HFFc6 (cell line): ENCODE measurements around the gene PLA2G4E. TPM values are rescaled to one million over a fixed set of nuclear protein-coding genes. Genes with fewer than 3 reads are reported as not detected.

Experiments used
- DNase-seq: peaks from one replicate; pipeline ENCODE4 v3.0.0-alpha.2; 2018
- H3K27ac Mint-ChIP-seq: 2 replicates; pipeline ENCODE4 v1.8.0; 2020; ENCODE audit warnings: mild to moderate bottlenecking, mixed read lengths
- H3K27me3 Mint-ChIP-seq: 2 replicates; pipeline ENCODE4 v1.8.0; 2021; ENCODE audit warnings: mild to moderate bottlenecking, moderate library complexity, mixed read lengths; ENCODE audit not compliant: insufficient read depth
- H3K36me3 Mint-ChIP-seq: 2 replicates; pipeline ENCODE4 v1.8.0; 2021; ENCODE audit warnings: low read depth, mixed read lengths
- H3K4me1 Mint-ChIP-seq: 2 replicates; pipeline ENCODE4 v1.8.0; 2020; ENCODE audit warnings: low read depth, mixed read lengths
- H3K4me3 Mint-ChIP-seq: 2 replicates; pipeline ENCODE4 v1.8.0; 2020; ENCODE audit warnings: mild to moderate bottlenecking, moderate library complexity, mixed read lengths
- H3K9me3 Mint-ChIP-seq: 2 replicates; pipeline ENCODE4 v1.8.0; 2020; ENCODE audit warnings: mild to moderate bottlenecking, mixed read lengths
- total RNA-seq, 6 experiments: library from RNA; stranded (reverse); fragmentation: NEBNext Ultra II Directional; extraction: Animal tissue kit (Norgen Biotek cat#: 25700); gene quantifications; 2 replicates in 1 of 6; 3 replicates in 5 of 6; pipeline ENCODE4 v1.2.3, GENCODE V29; 2021
- TF ChIP-seq, protein P1 (sequence below): fragments of 200-600 bp; sonication (generic); IDR thresholded peaks from 2 replicates; pipeline ENCODE4 v1.5.0; 2021; ENCODE audit warnings: antibody characterized with exemption, mild to moderate bottlenecking

PLA2G4E gene
- total RNA-seq, 6 experiments from 2014 or later: not detected

GRCh38 chr15:42050484-42051255 is 29.8 kb upstream of the PLA2G4E start:
- TF ChIP-seq, protein P1, sequence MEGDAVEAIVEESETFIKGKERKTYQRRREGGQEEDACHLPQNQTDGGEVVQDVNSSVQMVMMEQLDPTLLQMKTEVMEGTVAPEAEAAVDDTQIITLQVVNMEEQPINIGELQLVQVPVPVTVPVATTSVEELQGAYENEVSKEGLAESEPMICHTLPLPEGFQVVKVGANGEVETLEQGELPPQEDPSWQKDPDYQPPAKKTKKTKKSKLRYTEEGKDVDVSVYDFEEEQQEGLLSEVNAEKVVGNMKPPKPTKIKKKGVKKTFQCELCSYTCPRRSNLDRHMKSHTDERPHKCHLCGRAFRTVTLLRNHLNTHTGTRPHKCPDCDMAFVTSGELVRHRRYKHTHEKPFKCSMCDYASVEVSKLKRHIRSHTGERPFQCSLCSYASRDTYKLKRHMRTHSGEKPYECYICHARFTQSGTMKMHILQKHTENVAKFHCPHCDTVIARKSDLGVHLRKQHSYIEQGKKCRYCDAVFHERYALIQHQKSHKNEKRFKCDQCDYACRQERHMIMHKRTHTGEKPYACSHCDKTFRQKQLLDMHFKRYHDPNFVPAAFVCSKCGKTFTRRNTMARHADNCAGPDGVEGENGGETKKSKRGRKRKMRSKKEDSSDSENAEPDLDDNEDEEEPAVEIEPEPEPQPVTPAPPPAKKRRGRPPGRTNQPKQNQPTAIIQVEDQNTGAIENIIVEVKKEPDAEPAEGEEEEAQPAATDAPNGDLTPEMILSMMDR: no peak

DNA sequence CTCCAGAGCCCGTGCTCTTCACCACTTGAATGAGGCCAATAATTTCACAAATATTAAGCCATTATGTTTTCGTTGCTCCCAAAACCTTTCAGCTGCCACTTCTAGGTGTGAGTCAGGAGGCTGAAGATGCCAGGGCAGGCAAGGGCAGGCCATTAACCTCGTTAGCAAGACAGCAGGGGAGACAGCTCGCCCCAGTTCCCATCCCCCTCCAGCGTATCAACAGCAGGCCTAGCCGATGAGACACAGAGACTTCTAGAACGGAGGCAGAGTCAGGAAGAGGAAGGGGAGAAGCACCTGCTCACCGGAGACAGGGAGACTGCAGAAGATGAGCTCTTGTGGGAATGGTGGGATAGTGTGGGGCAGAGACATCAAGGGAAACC is 28.0 kb upstream of the PLA2G4E start:
- TF ChIP-seq, protein P1: no peak
- no peaks in the 10 kb centered on the region for H3K4me1 Mint-ChIP-seq
- H3K9me3 Mint-ChIP-seq: no peaks in the 10 kb centered on the region
- H3K4me3 Mint-ChIP-seq: no peak overlapping the region
- no peak for DNase-seq
- peaks cover 67% of the 10 kb centered on the region for H3K27me3 Mint-ChIP-seq
- H3K36me3 Mint-ChIP-seq: no peaks in the 10 kb centered on the region
- no peak overlapping the region for H3K27ac Mint-ChIP-seq

More at GRCh38 chr15:42050484-42051255, 29.8 kb upstream of the PLA2G4E start:
- Mint-ChIP-seq H3K27me3 (peaks cover 59% of the 10 kb centered on the region), H3K27ac (no peak overlapping the region), H3K9me3 (no peaks in the 10 kb centered on the region), H3K4me1 (no peaks in the 10 kb centered on the region), H3K4me3 (no peak overlapping the region), H3K36me3 (no peaks in the 10 kb centered on the region)
- DNase-seq: no peak

GRCh38 chr15:42048080-42048820 is 27.4 kb upstream of the PLA2G4E start:
- TF ChIP-seq, protein P1: no peak
- H3K9me3 Mint-ChIP-seq: no peaks in the 10 kb centered on the region
- no peaks in the 10 kb centered on the region for H3K4me1 Mint-ChIP-seq
- no peak for DNase-seq
- H3K27ac Mint-ChIP-seq: no peak overlapping the region
- no peaks in the 10 kb centered on the region for H3K36me3 Mint-ChIP-seq
- no peak overlapping the region for H3K4me3 Mint-ChIP-seq
- H3K27me3 Mint-ChIP-seq: peaks cover 64% of the 10 kb centered on the region

DNA sequence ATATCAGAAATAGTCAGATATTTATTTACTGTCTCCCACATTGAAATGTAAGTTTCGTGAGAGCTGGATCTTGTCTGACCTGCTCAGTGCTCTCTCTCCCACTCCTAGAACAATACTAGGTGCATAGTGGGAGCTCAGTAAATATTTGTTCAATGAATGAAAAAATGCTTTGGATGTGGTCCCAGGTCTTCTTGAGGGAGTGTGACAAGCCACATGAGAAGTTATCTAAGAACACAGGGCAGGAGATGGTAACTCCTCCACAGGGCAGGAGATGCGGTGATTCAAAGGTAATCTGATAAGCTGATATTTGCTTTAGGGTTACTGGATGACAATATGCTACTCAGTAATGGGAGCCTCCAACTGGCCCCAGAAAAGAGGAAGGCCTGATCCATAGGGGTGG is 25.8 kb upstream of the PLA2G4E start:
- H3K4me1 Mint-ChIP-seq: no peaks in the 10 kb centered on the region
- H3K27me3 Mint-ChIP-seq: peaks cover 56% of the 10 kb centered on the region
- TF ChIP-seq, protein P1: no peak

DNA sequence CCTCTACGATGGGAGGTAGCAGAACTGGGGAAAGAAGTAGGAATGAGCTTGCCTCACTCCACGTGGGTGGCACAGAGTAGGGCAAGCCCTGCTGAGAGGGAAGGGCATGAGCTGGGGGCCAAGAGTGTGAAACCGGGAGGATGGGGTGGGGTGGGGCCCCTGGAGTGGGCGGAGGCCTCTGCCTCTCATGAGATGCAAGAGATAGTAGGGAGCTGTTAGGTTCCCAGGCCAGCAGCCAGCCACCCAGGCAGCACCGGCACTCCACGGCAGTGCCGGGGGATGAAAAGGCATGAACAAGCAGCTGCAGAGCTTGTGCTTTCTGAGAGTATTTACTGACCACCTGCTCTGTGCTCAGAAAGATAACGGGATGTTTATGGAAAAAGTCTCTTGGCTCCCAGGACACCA is 24.4 kb upstream of the PLA2G4E start:
- TF ChIP-seq, protein P1: no peak
- peaks cover 46% of the 10 kb centered on the region for H3K27me3 Mint-ChIP-seq
- H3K27ac Mint-ChIP-seq: no peak overlapping the region
- H3K36me3 Mint-ChIP-seq: no peaks in the 10 kb centered on the region
- no peak overlapping the region for H3K4me3 Mint-ChIP-seq
- H3K4me1 Mint-ChIP-seq: no peaks in the 10 kb centered on the region
- H3K9me3 Mint-ChIP-seq: no peaks in the 10 kb centered on the region
- DNase-seq: no peak

More for the DNA sequence above, 25.8 kb upstream of the PLA2G4E start:
- no peaks in the 10 kb centered on the region for H3K36me3 Mint-ChIP-seq
- no peaks in the 10 kb centered on the region for H3K9me3 Mint-ChIP-seq
- no peak for DNase-seq
- H3K4me3 Mint-ChIP-seq: no peak overlapping the region
- H3K27ac Mint-ChIP-seq: no peak overlapping the region
